ENCODE measurements around the gene TMEM11. TPM values are rescaled to one million over a fixed set of nuclear protein-coding genes. Genes with fewer than 3 reads are reported as not detected.

Gene TMEM11
- total and polyA plus RNA-seq, 2 of the 4 experiments (the other 2 are of a cell fraction) = 19.9 to 44.7 TPM

- H3K79me1 ChIP-seq (ENCODE audit: low read depth in 1 of 2, low read length in 2 of 2) = no peaks in the 10 kb centered on the region; a peak in 1 of 4 replicates
- no peak overlapping the region for H2BK20ac ChIP-seq (ENCODE audit: low read depth, low read length)
- H2BK15ac ChIP-seq (ENCODE audit: low read depth, low read length) = no peak overlapping the region
- TF ChIP-seq NFE2L2 (IDR thresholded peaks at IDR 0.05; ENCODE audit: low read depth, low read length) (no peak), RCOR1 (IDR thresholded peaks at IDR 0.05; ENCODE audit: insufficient replicate concordance, low read length) (no peak), SMC3 (IDR thresholded peaks at IDR 0.05; ENCODE audit: low read depth, low read length) (no peak), MAZ (IDR thresholded peaks at IDR 0.05; ENCODE audit: borderline replicate concordance, low read depth, low read length) (no peak), POLR2A (IDR thresholded peaks at IDR 0.05; ENCODE audit: low read depth, low read length) (no peak), BHLHE40 (IDR thresholded peaks at IDR 0.05; ENCODE audit: low read depth, low read length) (no peak), MXI1 (IDR thresholded peaks at IDR 0.05; ENCODE audit: borderline replicate concordance, low read depth, low read length) (no peak), RFX5 (IDR thresholded peaks at IDR 0.05; ENCODE audit: low read depth, low read length) (no peak), CTCF (conservative IDR thresholded peaks at IDR 0.05; ENCODE audit: low read depth, low read length) (no peak), CEBPB (IDR thresholded peaks at IDR 0.05; ENCODE audit: low read depth, low read length) (no peak), CHD1 (IDR thresholded peaks at IDR 0.05; ENCODE audit: low read depth, low read length) (no peak), MAFK (IDR thresholded peaks at IDR 0.05; ENCODE audit: low read depth, low read length) (no peak), USF2 (IDR thresholded peaks at IDR 0.05; ENCODE audit: low read depth, low read length) (no peak), FOS (IDR thresholded peaks at IDR 0.05; ENCODE audit: low read depth, low read length) (no peak), ELK1 (IDR thresholded peaks at IDR 0.05; ENCODE audit: borderline replicate concordance, low read depth, low read length) (no peak), RAD21 (IDR thresholded peaks at IDR 0.05; ENCODE audit: low read length) (no peak)
- no CpG with 5 or more reads among the region's 2 CpGs for WGBS, 2 experiments (ENCODE audit: extremely low coverage in 2 of 2, insufficient read length in 1 of 2)
- no peak overlapping the region for H4K91ac ChIP-seq (ENCODE audit: insufficient read depth, low read depth, low read length)
- H2AK9ac ChIP-seq (replicated peaks; ENCODE audit: low read depth, low read length, poor library complexity) = no peak overlapping the region
- intact Hi-C loops (cut with micrococcal nuclease) = no loop called here
- H3K4me1 ChIP-seq (ENCODE audit: control insufficient read depth, insufficient read depth, low read length) = no peaks in the 10 kb centered on the region
- H3K4me3 ChIP-seq (ENCODE audit: insufficient read depth, low read depth, low read length) = no peak overlapping the region
- H3K27me3 ChIP-seq (ENCODE audit: control insufficient read depth, insufficient read depth, low read length) = no peaks in the 10 kb centered on the region
- dilution Hi-C loops (cut with HindIII; ENCODE audit: low sequenced_read_pairs, unreplicated experiment) = no loop called here
- no peak overlapping the region for H3K23ac ChIP-seq (ENCODE audit: low read depth, low read length)
- ATAC-seq (ENCODE audit: low read depth) (no peak), DNase-seq (no peak)
- peaks cover 4% of the 10 kb centered on the region; the same call in 1 of the 2 replicates for H3K9me1 ChIP-seq (ENCODE audit: insufficient read depth, low read length)
- H3K9ac ChIP-seq (ENCODE audit: low read depth, low read length) = no peak overlapping the region
- no peak overlapping the region for H2AFZ ChIP-seq (replicated peaks; ENCODE audit: low read length, poor library complexity)
- H3K56ac ChIP-seq (ENCODE audit: extremely low read depth, insufficient read depth, low read length) = no peak overlapping the region
- no peak overlapping the region for H2AK5ac ChIP-seq (ENCODE audit: low read depth, low read length)
- ChIA-PET POLR2A (ENCODE audit: unreplicated experiment) (interaction anchor here (0.7 kb wide), 1 partner anchor 186 kb away, joined by 3 read pairs; the partner anchor contains the start of gene USP22), CTCF (no interaction called here)
- H3K14ac ChIP-seq (replicated peaks; ENCODE audit: low read depth, low read length) = no peak overlapping the region
- H2BK5ac ChIP-seq (ENCODE audit: low read depth, low read length, poor library complexity, severe bottlenecking) = no peak overlapping the region
- no peak overlapping the region for H4K8ac ChIP-seq (ENCODE audit: low read depth in 2 of 2, low read length in 2 of 2)
- no TSS peak for BruUV-seq (replicated peaks)
- in situ Hi-C loops (cut with MboI; ENCODE audit: low sequenced_read_pairs) = no loop called here
- no peak overlapping the region for H3K4ac ChIP-seq (ENCODE audit: low read depth, low read length)
- no peak overlapping the region for H4K5ac ChIP-seq (ENCODE audit: low read depth, low read length)
- peaks cover 3% of the 10 kb centered on the region; the same call in 1 of the 2 replicates for H3K9me3 ChIP-seq (ENCODE audit: control insufficient read depth, insufficient read depth, low read length)
- no peak overlapping the region for H3K18ac ChIP-seq (ENCODE audit: low read depth, low read length)
- H4K20me1 ChIP-seq (ENCODE audit: insufficient read depth, low read length) = no peaks in the 10 kb centered on the region
- H2BK120ac ChIP-seq (ENCODE audit: low read depth, low read length) = no peak overlapping the region
- H3K27ac ChIP-seq (ENCODE audit: insufficient read depth, low read length) = no peak overlapping the region
- no peak overlapping the region for H3K4me2 ChIP-seq (ENCODE audit: low read depth, low read length)
- H3K36me3 ChIP-seq (ENCODE audit: control insufficient read depth, insufficient read depth, low read length) = no peaks in the 10 kb centered on the region
Observed at GRCh38 chr17:21228845-21229244, 14.9 kb upstream of the TMEM11 start.

All from IMR-90 (cell line).